NCI-H510A (cell line): ENCODE measurements around the gene F3.
A peak's percentile ranks its signal among the peaks of the same experiment; 100 is the strongest.

Experiments
- DNase-seq: peaks from one replicate; lab custom pipeline; 2025; lab: John Stamatoyannopoulos, UW

F3 gene

DNA sequence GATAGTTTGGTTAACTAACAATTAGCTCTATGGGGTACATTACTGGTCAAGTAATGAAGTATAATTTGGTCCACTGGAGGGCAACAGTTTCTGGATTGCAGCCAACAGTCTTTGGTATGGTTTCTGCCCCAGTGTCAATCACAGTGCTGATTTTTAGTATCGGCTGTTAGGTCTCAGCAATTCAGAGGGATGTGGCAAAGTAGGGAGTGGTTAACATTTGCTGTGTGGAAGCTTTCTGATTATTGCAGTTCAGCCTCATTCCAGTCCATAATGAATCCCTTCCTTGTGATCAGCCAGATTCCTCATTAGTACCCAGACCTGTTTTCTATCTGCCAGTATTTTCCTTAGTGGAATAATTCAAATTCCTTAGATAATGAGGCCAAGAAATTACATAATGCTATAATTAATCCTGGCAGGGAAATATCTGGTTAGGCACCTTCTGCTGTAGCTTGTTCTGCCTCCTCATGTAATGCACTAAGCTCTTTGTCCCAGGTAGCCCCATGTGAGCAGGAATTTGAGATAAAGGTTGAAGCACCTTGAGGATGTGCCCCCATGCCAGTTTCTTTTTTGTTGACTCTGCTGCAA, 14.0 kb downstream of the F3 start:
- no peak for DNase-seq

GRCh38 chr1:94526152-94526980, 15.2 kb downstream of the F3 start:
- DNase-seq = no peak

- DNase-seq = no peak
These were observed 17.0 kb downstream of the F3 start for GRCh38 chr1:94524531-94524930.

- DNase-seq = peak; percentile 13
These were observed 19.3 kb downstream of the F3 start for GRCh38 chr1:94522304-94522703.

DNA sequence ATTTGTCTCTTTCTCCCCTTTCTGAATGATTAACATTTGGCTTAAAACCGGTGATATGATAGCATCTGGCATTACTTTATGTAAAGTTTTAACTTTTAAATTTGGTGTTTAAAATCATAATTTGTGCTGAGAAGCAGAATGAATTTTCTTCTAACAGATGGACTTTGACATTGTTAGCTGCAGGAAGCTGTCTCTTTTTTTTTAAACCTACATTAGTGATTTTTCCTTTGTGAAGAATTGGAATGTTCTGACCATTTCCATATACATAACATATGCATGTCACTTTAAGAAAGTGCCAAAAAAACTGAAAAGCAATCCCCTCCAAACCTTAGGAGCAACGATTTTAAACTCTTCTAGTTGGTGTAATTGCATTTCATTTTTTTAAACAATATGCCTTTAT, 22.2 kb downstream of the F3 start:
- no peak for DNase-seq

- DNase-seq = no peak
These were observed 26.1 kb downstream of the F3 start for GRCh38 chr1:94515296-94515947.

DNA sequence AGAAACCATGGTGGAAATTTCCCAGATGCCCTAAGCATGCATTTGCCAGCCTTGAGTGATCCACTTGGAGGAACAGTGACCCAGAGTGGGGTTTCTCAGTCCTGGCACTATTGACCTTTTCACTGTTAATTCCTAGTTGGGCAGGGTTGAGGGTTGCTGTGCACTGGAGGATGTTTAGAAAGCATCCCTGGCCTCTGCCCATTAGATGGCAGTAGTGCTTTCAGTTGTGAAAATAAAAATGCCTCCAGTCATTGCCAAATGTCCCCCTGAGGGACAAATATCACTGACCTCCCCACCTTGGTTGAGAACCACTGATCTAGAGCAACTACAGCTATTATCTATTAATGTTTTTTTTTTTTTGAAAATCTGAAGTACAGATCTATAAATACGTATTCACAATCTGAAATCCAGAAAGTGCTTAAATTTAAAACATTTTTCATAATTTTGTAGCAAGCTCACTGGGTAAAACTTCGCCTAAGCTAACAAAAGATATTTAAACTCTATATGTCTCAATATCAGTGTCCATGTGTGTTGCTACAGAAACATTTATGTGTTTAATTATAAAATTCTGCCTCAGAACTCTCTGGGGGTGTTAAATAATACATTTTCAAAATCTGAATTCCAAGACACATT, 27.3 kb downstream of the F3 start:
- DNase-seq = peak; percentile 3

DNA sequence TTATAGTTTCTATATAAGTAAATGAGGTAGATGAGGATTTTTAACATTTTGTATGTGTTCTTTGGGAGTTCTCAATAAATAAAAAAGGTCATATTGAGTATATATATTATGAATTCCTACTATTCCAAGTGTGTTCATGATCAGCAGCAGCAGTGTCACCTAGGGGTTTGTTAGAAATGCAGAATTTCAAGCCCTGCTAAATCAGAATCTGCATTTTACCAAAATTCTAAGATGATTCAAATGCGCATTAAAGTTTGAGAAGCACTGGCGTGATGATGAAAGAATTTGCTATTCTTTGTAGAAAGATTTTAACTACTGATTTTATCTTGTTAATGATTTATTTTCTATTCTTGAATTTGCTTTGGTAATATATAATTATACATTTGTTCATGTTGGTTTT, 28.7 kb downstream of the F3 start:
- no peak for DNase-seq

GRCh38 chr1:94504601-94505000, 37.0 kb downstream of the F3 start:
- DNase-seq = peak; percentile 3

DNA sequence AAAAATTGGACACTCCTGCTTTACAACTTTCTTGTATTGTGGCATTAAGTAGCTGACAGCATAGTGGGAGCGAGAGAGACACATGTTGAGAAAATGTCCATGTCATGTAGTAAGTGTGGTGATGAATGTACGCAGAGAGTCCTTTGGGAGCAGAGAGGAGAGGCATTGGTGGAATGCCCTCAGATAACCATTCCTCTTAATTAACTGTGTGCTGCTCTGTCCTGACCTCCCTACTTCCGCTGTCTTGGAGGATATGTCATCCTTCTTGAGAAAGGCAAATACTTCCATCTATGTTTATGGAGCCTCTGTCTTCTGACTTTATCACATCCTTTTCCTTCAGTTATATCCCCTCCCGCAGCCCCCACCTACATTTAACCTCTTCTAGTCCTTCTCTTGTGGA, 38.4 kb downstream of the F3 start:
- DNase-seq = no peak

DNA sequence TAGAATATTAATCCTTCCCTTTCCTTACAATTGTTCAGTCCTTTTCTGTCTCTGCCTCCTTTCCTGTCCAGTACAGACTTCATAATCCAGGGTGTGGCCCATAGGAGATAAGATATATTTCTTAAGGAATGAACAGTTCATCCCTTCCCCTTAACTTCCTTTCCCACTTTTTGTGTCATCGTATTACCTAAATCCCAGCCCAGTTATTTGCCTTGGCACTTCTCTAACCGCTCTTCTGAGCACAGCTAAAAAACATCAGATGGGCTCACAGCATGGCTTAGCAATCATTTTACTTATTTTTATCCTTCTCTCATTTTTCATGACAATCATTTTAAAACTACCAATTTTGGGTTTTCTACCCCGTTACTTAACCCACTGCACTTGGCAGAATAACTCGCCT, 39.6 kb downstream of the F3 start:
- no peak for DNase-seq

- no peak for DNase-seq
These were observed 40.1 kb downstream of the F3 start for GRCh38 chr1:94501426-94501825.

DNA sequence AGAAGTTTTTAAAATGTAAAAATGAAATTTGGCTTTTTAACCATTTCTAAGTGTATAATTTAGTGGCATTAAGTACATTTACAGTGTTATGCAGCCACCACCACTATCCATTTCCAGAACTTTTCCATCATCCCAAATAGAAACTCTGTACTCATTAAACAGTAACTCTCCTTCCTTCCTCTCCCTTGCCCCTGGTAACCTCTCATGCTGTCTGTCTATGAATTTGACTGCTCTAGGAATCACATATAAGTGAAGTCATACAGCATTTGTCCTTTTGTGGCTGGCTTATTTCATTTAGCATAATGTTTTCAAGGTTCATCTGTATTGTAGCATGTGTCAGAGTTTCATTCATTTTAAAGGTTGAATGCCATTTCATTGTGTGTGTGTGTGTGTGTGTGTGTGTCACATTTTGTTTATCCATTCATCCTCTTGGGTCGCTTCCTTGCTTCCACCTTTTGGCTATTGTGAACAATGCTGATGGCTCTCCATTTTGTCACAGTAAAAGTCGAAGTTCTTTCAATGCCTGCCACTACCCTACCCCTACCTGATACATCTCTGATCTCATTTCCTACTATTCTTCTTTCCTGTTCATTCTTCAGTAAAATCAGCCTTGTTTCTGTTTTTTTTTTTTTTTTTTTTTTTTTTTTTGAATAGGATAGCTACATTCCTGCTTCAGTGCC, 45.3 kb downstream of the F3 start:
- no peak for DNase-seq

DNA sequence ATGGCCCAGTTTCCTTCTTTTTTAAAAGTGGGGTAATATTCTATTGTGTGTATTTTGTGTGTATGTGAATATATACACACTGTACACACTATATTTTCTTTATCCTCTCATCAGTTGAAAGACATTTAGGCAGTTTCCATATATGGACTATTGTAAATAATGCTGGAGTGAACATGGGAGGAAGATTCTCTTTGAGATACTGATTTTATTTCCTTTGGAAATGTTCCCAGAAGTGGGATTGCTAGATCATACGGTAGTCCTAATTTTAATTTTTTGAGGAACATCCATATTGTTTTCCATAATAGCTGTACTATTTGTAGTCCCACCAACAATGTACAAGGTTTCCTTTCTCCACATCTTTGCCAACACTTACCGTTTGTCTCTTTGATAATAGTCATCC, 51.0 kb downstream of the F3 start:
- no peak for DNase-seq

- DNase-seq = no peak
These were observed 54.6 kb downstream of the F3 start for GRCh38 chr1:94486990-94487389.

- DNase-seq = peak; percentile 2
These were observed 60.1 kb downstream of the F3 start for GRCh38 chr1:94481473-94481933.

- no peak for DNase-seq
These were observed 61.9 kb downstream of the F3 start for GRCh38 chr1:94479682-94480081.
